Adrenal gland (tissue), 12 donors: Measurements from ENCODE around the gene LZTS2. TPM values are rescaled to one million over a fixed set of nuclear protein-coding genes. Genes with fewer than 3 reads are reported as not detected.
A peak's percentile ranks its signal among the peaks of the same experiment; 100 is the strongest.

ENCODE experiments used
- DNase-seq, 7 donors: peaks; one replicate each; pipeline ENCODE4 v3.0.0-alpha.2; 2019 to 2020
- H3K27ac ChIP-seq, 5 donors: fragments of 200-600 bp; sonication (generic) in 4 of 5; 1 replicate in 3 of 5; 2 replicates in 2 of 5; pipeline versions ENCODE4 v1.5.1 to v1.8.0; 2016 to 2020; ENCODE audit warnings: mild to moderate bottlenecking in 1 of 5
- H3K27me3 ChIP-seq: fragments of 200-600 bp; 2 replicates; pipeline ENCODE4 v1.8.0; 2021
- H3K36me3 ChIP-seq, 2 donors: fragments of 200-600 bp; replicated peaks in 1 of 2; 1 replicate in 1 of 2; 2 replicates in 1 of 2; pipeline versions ENCODE4 v1.5.1 to v1.8.0; 2018 to 2022
- H3K4me1 ChIP-seq, 2 donors: fragments of 200-600 bp; replicated peaks in 1 of 2; 1 replicate in 1 of 2; 2 replicates in 1 of 2; pipeline versions ENCODE4 v1.5.1 to v1.8.0; 2018 to 2021
- H3K4me3 ChIP-seq, 4 donors: fragments of 200-600 bp; sonication (generic) in 3 of 4; one replicate each; pipeline ENCODE4 v1.5.1; 2016 to 2018
- H3K9me3 ChIP-seq, 3 donors: fragments of 200-600 bp; sonication (generic) in 1 of 3; replicated peaks in 1 of 3; 1 replicate in 2 of 3; 2 replicates in 1 of 3; pipeline versions ENCODE4 v1.5.1 to v1.8.0; 2016 to 2021
- CTCF ChIP-seq, 6 experiments: fragments of 450-650 bp in 4 of 6; fragments of 200-600 bp in 2 of 6; sonication (generic) in 1 of 6; IDR thresholded peaks; 1 replicate in 5 of 6; 2 replicates in 1 of 6; pipeline versions ENCODE4 v1.5.1 to v1.8.0; 2016 to 2021; ENCODE audit warnings: antibody characterized with exemption in 6 of 6, mild to moderate bottlenecking in 2 of 6, moderate library complexity in 1 of 6
- POLR2A ChIP-seq, 2 donors: fragments of 450-650 bp; IDR thresholded peaks; one replicate each; pipeline ENCODE4 v1.6.1; 2017; ENCODE audit warnings: antibody characterized with exemption in 2 of 2, mild to moderate bottlenecking in 2 of 2, moderate library complexity in 1 of 2
- WGBS, 4 donors: extraction: QIAGEN DNeasy Blood & Tissue Kit in 2 of 4; methylation state at CpG; one replicate each; pipeline versions ENCODE4 v1.1.5 to v1.1.7; 2013 to 2017; 5-methylcytosine and 5-hydroxymethylcytosine counted together
- intact Hi-C, 2 donors: fragments of 100-400 bp; cut with DNase I; formaldehyde crosslinking; loops; one replicate each; pipeline versions ENCODE4 v1.14.1 to v1.15.0; 2022 to 2023
- polyA plus RNA-seq, 3 donors: library from polyadenylated mRNA; stranded (reverse); fragments of 200-250 nt in 2 of 3; fragments of 350-450 nt in 1 of 3; fragmentation: Illumina TruSeq in 1 of 3; extraction: RNeasy Lipid Tissue Mini Kit (QIAGEN cat#74804) in 1 of 3; gene quantifications; one replicate each; pipeline ENCODE4 v1.2.3, GENCODE V29; 2013 to 2014
- total RNA-seq, 9 donors: library from RNA; depleted of rRNA in 4 of 9; stranded (reverse); fragments of >200 nt in 4 of 9; fragments of 120-200 nt in 1 of 9; fragmentation: NEBNext Ultra II Directional in 1 of 9; extraction: Animal tissue kit (Norgen Biotek cat#: 25700) in 1 of 9; gene quantifications; one replicate each; pipeline versions ENCODE4 v1.1.0 to v1.2.4, GENCODE V29; 2013 to 2023
- donor health status: healthy with polysubstance abuse.
- donor health status: Bipolar disorder and iron deficiency.
- donor health status: DM: yes; HTN: yes; CAD: no.
- donor health status: DM: no; HTN: no; CAD: no.
- donor health status: DM: no; HTN: no; CAD: no.
- donor health status: DM: yes; HTN: yes; CAD: no.

The LZTS2 gene
- total and polyA plus RNA-seq, 12 donors = 12.2 to 232 (median 101) TPM

GRCh38 chr10:101021239-101021638 lies 21.6 kb downstream of the LZTS2 start:
- Histone ChIP-seq H3K9me3 (no peaks in the 10 kb centered on the region), H3K4me1 (no peaks in the 10 kb centered on the region), H3K27ac (peak overlapping the region in 1 of 5 donors; percentile 34), H3K27me3 (no peaks in the 10 kb centered on the region), H3K4me3 (no peak overlapping the region), H3K36me3 (no peaks in the 10 kb centered on the region)
- intact Hi-C loops = no loop called here
- 71 to 89% (median 85%) methylated on average over 3 to 4 of the region's 4 CpGs for WGBS, 4 donors
- TF ChIP-seq CTCF (IDR thresholded peaks at IDR 0.05) (no peak), POLR2A (IDR thresholded peaks at IDR 0.05) (no peak)
- no peak for DNase-seq

GRCh38 chr10:101021692-101022251 lies 22.2 kb downstream of the LZTS2 start:
- WGBS, 4 donors = 83 to 92% (median 87%) methylated on average over 8 to 11 of the region's 11 CpGs
- DNase-seq = no peak
- intact Hi-C loops = no loop called here

GRCh38 chr10:101022967-101023705 lies 23.5 kb downstream of the LZTS2 start:
- 88 to 97% (median 89%) methylated on average over 9 to 15 of the region's 15 CpGs for WGBS, 4 donors
- Histone ChIP-seq H3K27ac (no peak overlapping the region), H3K4me1 (no peaks in the 10 kb centered on the region), H3K36me3 (no peaks in the 10 kb centered on the region), H3K9me3 (no peaks in the 10 kb centered on the region), H3K27me3 (no peaks in the 10 kb centered on the region), H3K4me3 (no peak overlapping the region)
- DNase-seq = no peak
- TF ChIP-seq POLR2A (IDR thresholded peaks at IDR 0.05) = no peak
- TF ChIP-seq CTCF (IDR thresholded peaks at IDR 0.05) = no peak
- intact Hi-C loops = no loop called here

More at GRCh38 chr10:101021692-101022251, 22.2 kb downstream of the LZTS2 start:
- no peak overlapping the region for H3K27ac ChIP-seq
- no peak overlapping the region for H3K4me3 ChIP-seq
- H3K27me3 ChIP-seq = no peaks in the 10 kb centered on the region
- TF ChIP-seq POLR2A (IDR thresholded peaks at IDR 0.05) = no peak
- no peak for TF ChIP-seq CTCF (IDR thresholded peaks at IDR 0.05)
- no peaks in the 10 kb centered on the region for H3K4me1 ChIP-seq
- H3K9me3 ChIP-seq = no peaks in the 10 kb centered on the region
- H3K36me3 ChIP-seq = no peaks in the 10 kb centered on the region

GRCh38 chr10:101027106-101027720 lies 27.6 kb downstream of the LZTS2 start:
- no peak for DNase-seq
- no peak for TF ChIP-seq CTCF (IDR thresholded peaks at IDR 0.05)
- no peak for TF ChIP-seq POLR2A (IDR thresholded peaks at IDR 0.05)
- no peaks in the 10 kb centered on the region for H3K36me3 ChIP-seq
- intact Hi-C loops = no loop called here
- no peak overlapping the region for H3K4me3 ChIP-seq
- H3K4me1 ChIP-seq = peaks cover 9 to 13% of the 10 kb centered on the region in 2 donors
- H3K27me3 ChIP-seq = no peaks in the 10 kb centered on the region
- H3K27ac ChIP-seq = no peak overlapping the region
- WGBS, 4 donors = 72 to 82% (median 75%) methylated on average over 9 to 10 of the region's 10 CpGs
- no peaks in the 10 kb centered on the region for H3K9me3 ChIP-seq
